ENCODE results near the gene LRP2. TPM values are rescaled to one million over a fixed set of nuclear protein-coding genes. Genes with fewer than 3 reads are reported as not detected.

Gene LRP2
- total and polyA plus RNA-seq, 2 experiments from 2014 or later: 0.68 to 2.7 TPM

GRCh38 chr2:169348321-169349024 lies 13.9 kb downstream of the LRP2 start:
- Histone ChIP-seq H3K27me3 (ENCODE audit: insufficient read depth) (no peaks in the 10 kb centered on the region), H3K36me3 (ENCODE audit: insufficient read depth) (no peaks in the 10 kb centered on the region), H3K9me2 (ENCODE audit: insufficient read depth) (0 out of 2 replicates have a peak, but pooled peaks cover 12% of the 10 kb centered on the region), H3K79me2 (replicated peaks; ENCODE audit: insufficient read depth) (no peaks in the 10 kb centered on the region), H3K4me3 (no peak overlapping the region), H3K4me1 (ENCODE audit: insufficient read depth) (no peaks in the 10 kb centered on the region), H3F3A (replicated peaks; ENCODE audit: low read depth) (no peaks in the 10 kb centered on the region), H2AFZ (no peak overlapping the region), H3K4me2 (no peak overlapping the region), H3K27ac (ENCODE audit: low read depth) (no peak overlapping the region), H4K20me1 (replicated peaks; ENCODE audit: insufficient read depth) (no peaks in the 10 kb centered on the region)
- no peaks in the 10 kb centered on the region for H3K9me3 Mint-ChIP-seq
- DNase-seq (ENCODE audit: low spot score) (no peak), ATAC-seq (no peak)
- no peak overlapping the region for H3K27ac Mint-ChIP-seq
- H3K36me3 Mint-ChIP-seq (ENCODE audit: low read depth): no peaks in the 10 kb centered on the region
- no peak overlapping the region for H3K4me3 Mint-ChIP-seq
- no peak for TF ChIP-seq ETS1 (IDR thresholded peaks at IDR 0.05)
- TF ChIP-seq STAT1 (IDR thresholded peaks at IDR 0.05; ENCODE audit: unreplicated experiment): no peak
- no peak for TF ChIP-seq EZH2phosphoT487 (IDR thresholded peaks at IDR 0.05; ENCODE audit: unreplicated experiment)
- TF ChIP-seq EZH2 (IDR thresholded peaks at IDR 0.05; ENCODE audit: low read depth, unreplicated experiment): no peak
- TF ChIP-seq CTCF (conservative IDR thresholded peaks at IDR 0.05; ENCODE audit: low read depth in 2 of 2): no peak
- no peak for TF ChIP-seq POLR2AphosphoS5 (IDR thresholded peaks at IDR 0.05; ENCODE audit: low read depth)
- TF ChIP-seq REST (IDR thresholded peaks at IDR 0.05; ENCODE audit: unreplicated experiment): no peak
- no peak for TF ChIP-seq NANOG (IDR thresholded peaks at IDR 0.05; ENCODE audit: borderline replicate concordance)
- TF ChIP-seq CREB1 (CRISPR knock-in tag; IDR thresholded peaks at IDR 0.05; ENCODE audit: low read depth): no peak
- no peak for TF ChIP-seq JUNB (IDR thresholded peaks at IDR 0.05; ENCODE audit: unreplicated experiment)
- no peak for TF ChIP-seq ZNF331 (CRISPR knock-in tag; IDR thresholded peaks at IDR 0.05; ENCODE audit: low read depth)
- TF ChIP-seq ZNF462 (CRISPR knock-in tag; IDR thresholded peaks at IDR 0.05): no peak
- no peak for TF ChIP-seq ZNF114 (CRISPR knock-in tag; IDR thresholded peaks at IDR 0.05)
- H3K4me1 Mint-ChIP-seq: no peaks in the 10 kb centered on the region
- no peaks in the 10 kb centered on the region for H3K27me3 Mint-ChIP-seq (ENCODE audit: insufficient read depth, low read depth, poor library complexity)

Data from GM23338 (cell line).